ENCODE results near the gene PIGP.
A peak's percentile ranks its signal among the peaks of the same experiment; 100 is the strongest.

PIGP gene

GRCh38 chr21:37063433-37063832 is 9.4 kb downstream of the PIGP start:
- H4K20me1 ChIP-seq (ENCODE audit: insufficient read depth, low read length): no peaks in the 10 kb centered on the region
- no peaks in the 10 kb centered on the region for H3K9me3 ChIP-seq (ENCODE audit: low read length)
- TF ChIP-seq CTCF (IDR thresholded peaks at IDR 0.05; ENCODE audit: low read length) (no peak), EZH2 (IDR thresholded peaks at IDR 0.05; ENCODE audit: borderline replicate concordance, low read length) (no peak)
- H3K9ac ChIP-seq (ENCODE audit: low read length): peak overlapping the region; percentile 37; the same call in 1 of the 2 replicates
- no peaks in the 10 kb centered on the region for H3K27me3 ChIP-seq (ENCODE audit: insufficient read depth, low read length)
- H3K4me3 ChIP-seq (ENCODE audit: low read depth, low read length, poor library complexity, severe bottlenecking): peak overlapping the region; percentile 30
- H3K4me2 ChIP-seq (ENCODE audit: low read length): peak overlapping the region; percentile 62
- peaks cover 65% of the 10 kb centered on the region for H3K4me1 ChIP-seq (ENCODE audit: insufficient read depth, low read length, severe bottlenecking)
- no peaks in the 10 kb centered on the region for H3K9me2 ChIP-seq (ENCODE audit: low read depth, low read length)
- H3K27ac ChIP-seq (ENCODE audit: low read depth, low read length, poor library complexity, severe bottlenecking): peak overlapping the region; percentile 85
- H2AFZ ChIP-seq (ENCODE audit: low read length): no peak overlapping the region
- H3K36me3 ChIP-seq (ENCODE audit: insufficient read depth, low read length): no peaks in the 10 kb centered on the region
- H3F3A ChIP-seq (ENCODE audit: insufficient read depth, low read length): peaks cover 4% of the 10 kb centered on the region; the same call in 1 of the 2 replicates
- H3K79me2 ChIP-seq (ENCODE audit: insufficient read depth, low read length): no peaks in the 10 kb centered on the region

DNA sequence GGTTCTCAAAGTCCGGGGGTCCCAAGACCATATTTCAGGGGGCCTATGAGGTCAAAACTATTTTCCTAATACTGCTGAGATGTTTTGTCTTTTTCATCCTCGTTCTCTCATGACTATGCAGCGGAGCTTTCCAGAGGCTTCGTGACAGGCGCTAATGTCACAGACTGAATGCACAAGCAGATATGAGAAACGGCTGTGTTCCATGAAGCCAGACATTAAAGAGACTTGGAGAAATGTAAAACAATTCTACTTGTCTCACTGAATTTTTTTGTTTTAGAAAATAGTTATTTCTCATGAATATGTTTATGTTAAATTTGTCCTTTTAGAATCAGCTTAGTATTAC is 10.3 kb downstream of the PIGP start:
- Histone ChIP-seq H3K36me3 (ENCODE audit: insufficient read depth, low read length) (no peaks in the 10 kb centered on the region), H3K4me3 (ENCODE audit: low read depth, low read length, poor library complexity, severe bottlenecking) (peak overlapping the region; percentile 24), H3K9me3 (ENCODE audit: low read length) (no peaks in the 10 kb centered on the region), H3K4me1 (ENCODE audit: insufficient read depth, low read length, severe bottlenecking) (peaks cover 71% of the 10 kb centered on the region), H2AFZ (ENCODE audit: low read length) (no peak overlapping the region), H3K27ac (ENCODE audit: low read depth, low read length, poor library complexity, severe bottlenecking) (peak overlapping the region; percentile 85), H3K9ac (ENCODE audit: low read length) (peak overlapping the region; percentile 32; the same call in 1 of the 2 replicates), H3K4me2 (ENCODE audit: low read length) (peak overlapping the region; percentile 60), H3K79me2 (ENCODE audit: insufficient read depth, low read length) (no peaks in the 10 kb centered on the region), H3F3A (ENCODE audit: insufficient read depth, low read length) (peaks cover 4% of the 10 kb centered on the region; the same call in 1 of the 2 replicates), H4K20me1 (ENCODE audit: insufficient read depth, low read length) (no peaks in the 10 kb centered on the region), H3K9me2 (ENCODE audit: low read depth, low read length) (no peaks in the 10 kb centered on the region), H3K27me3 (ENCODE audit: insufficient read depth, low read length) (no peaks in the 10 kb centered on the region)
- TF ChIP-seq CTCF (IDR thresholded peaks at IDR 0.05; ENCODE audit: low read length): no peak
- no peak for TF ChIP-seq EZH2 (IDR thresholded peaks at IDR 0.05; ENCODE audit: borderline replicate concordance, low read length)

DNA sequence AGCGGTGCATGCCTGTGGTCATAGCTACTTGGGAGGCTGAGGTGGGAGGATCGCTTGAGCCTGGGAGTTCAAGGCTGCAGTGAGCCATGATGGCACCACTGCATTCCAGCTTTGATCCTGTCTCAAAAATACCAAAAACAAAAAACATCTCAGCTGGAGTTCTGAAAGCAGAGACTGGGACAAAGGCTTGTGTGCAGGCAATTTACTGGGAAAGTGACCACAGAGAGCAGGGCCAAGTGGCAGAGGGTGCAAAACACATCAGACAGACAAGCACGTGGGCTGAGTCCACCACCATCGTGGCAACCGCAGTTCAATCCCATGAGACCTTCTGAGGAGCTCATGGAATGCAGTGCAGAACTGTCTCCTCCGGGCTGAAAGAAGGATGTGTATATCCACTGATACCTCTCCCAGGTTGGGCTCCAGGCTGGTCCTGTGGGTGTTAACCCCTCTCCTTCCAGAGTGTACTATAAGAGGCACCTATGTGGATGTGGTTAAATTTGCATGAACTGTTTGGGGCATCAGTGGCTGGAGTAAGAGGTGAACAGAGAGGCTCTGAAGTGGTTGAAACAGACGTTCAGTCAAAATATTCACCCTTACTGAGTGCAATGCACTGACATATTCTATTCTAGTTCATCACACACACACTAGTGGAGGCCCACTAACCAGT is 10.8 kb downstream of the PIGP start:
- Histone ChIP-seq H3K9ac (ENCODE audit: low read length) (peak overlapping the region; percentile 32; the same call in 1 of the 2 replicates), H3K36me3 (ENCODE audit: insufficient read depth, low read length) (no peaks in the 10 kb centered on the region), H3K4me1 (ENCODE audit: insufficient read depth, low read length, severe bottlenecking) (peaks cover 71% of the 10 kb centered on the region)

More for the DNA sequence above, 10.8 kb downstream of the PIGP start:
- peaks cover 4% of the 10 kb centered on the region; the same call in 1 of the 2 replicates for H3F3A ChIP-seq (ENCODE audit: insufficient read depth, low read length)
- TF ChIP-seq EZH2 (IDR thresholded peaks at IDR 0.05; ENCODE audit: borderline replicate concordance, low read length) (no peak), CTCF (IDR thresholded peaks at IDR 0.05; ENCODE audit: low read length) (no peak)
- no peaks in the 10 kb centered on the region for H3K27me3 ChIP-seq (ENCODE audit: insufficient read depth, low read length)
- H3K9me3 ChIP-seq (ENCODE audit: low read length): no peaks in the 10 kb centered on the region
- H3K9me2 ChIP-seq (ENCODE audit: low read depth, low read length): no peaks in the 10 kb centered on the region
- H3K79me2 ChIP-seq (ENCODE audit: insufficient read depth, low read length): no peaks in the 10 kb centered on the region
- H3K4me2 ChIP-seq (ENCODE audit: low read length): peak overlapping the region; percentile 60
- H3K27ac ChIP-seq (ENCODE audit: low read depth, low read length, poor library complexity, severe bottlenecking): peak overlapping the region; percentile 85
- H4K20me1 ChIP-seq (ENCODE audit: insufficient read depth, low read length): no peaks in the 10 kb centered on the region
- peak overlapping the region; percentile 24 for H3K4me3 ChIP-seq (ENCODE audit: low read depth, low read length, poor library complexity, severe bottlenecking)
- no peak overlapping the region for H2AFZ ChIP-seq (ENCODE audit: low read length)
